Measurements from ENCODE around the gene PTPRG. TPM values are rescaled to one million over a fixed set of nuclear protein-coding genes. Genes with fewer than 3 reads are reported as not detected.

PTPRG gene
- total and polyA plus RNA-seq, 10 of the 15 experiments (the other 5 are each of a cell fraction or from before 2014, with no cell fraction given): 0.29 to 20.7 (median 1.4) TPM

GRCh38 chr3:61793056-61793455, 231.7 kb downstream of the PTPRG start (continued):
- TF ChIP-seq ZBTB33 (IDR thresholded peaks at IDR 0.05) (no peak), CUX1 (IDR thresholded peaks at IDR 0.05; ENCODE audit: insufficient replicate concordance, low read depth, low read length) (no peak), NRF1 (conservative IDR thresholded peaks at IDR 0.05; ENCODE audit: low read depth, low read length) (no peak)

- no peaks in the 10 kb centered on the region for H3K79me2 ChIP-seq (ENCODE audit: control insufficient read depth, insufficient read depth, low read length)
- ChIA-PET CTCF (interaction anchor here (0.7 to 1.3 kb wide), 2 partner anchors 10 to 589 kb away, joined by 3 to 6 read pairs; no protein-coding TSS in a partner anchor), SMC1A (ENCODE audit: uncharacterized antibody, unreplicated experiment) (interaction anchor here (0.9 to 2.1 kb wide), 5 partner anchors 10 to 93 kb away, joined by 3 to 9 read pairs (median 4); no protein-coding TSS in a partner anchor), POLR2A (interaction anchor here (1.3 kb wide), 1 partner anchor 9 kb away, joined by 6 read pairs; no protein-coding TSS in a partner anchor), RAD21 (ENCODE audit: unreplicated experiment) (interaction anchor here (0.8 to 1.2 kb wide), 4 partner anchors 8 to 23 kb away, joined by 3 read pairs; no protein-coding TSS in a partner anchor)
- no peak overlapping the region for H3K4me2 ChIP-seq (ENCODE audit: control insufficient read depth, insufficient read depth)
- no peaks in the 10 kb centered on the region for H3K4me1 ChIP-seq (ENCODE audit: control insufficient read depth, insufficient read depth, low read length)
- intact Hi-C loops (cut with micrococcal nuclease; ENCODE audit: unreplicated experiment) (no loop called here), in situ Hi-C loops (cut with MboI) (no loop called here)
- no peaks in the 10 kb centered on the region; a peak in 2 of 4 replicates for H3K27me3 ChIP-seq (replicated peaks in 1 of 2; ENCODE audit: control insufficient read depth in 2 of 2, insufficient read depth in 2 of 2, low read length in 1 of 2)
- no peak overlapping the region for H3K4me3 ChIP-seq
- ATAC-seq: no peak
- H3K36me3 ChIP-seq (ENCODE audit: control insufficient read depth in 2 of 2, insufficient read depth in 2 of 2, low read length in 1 of 2): no peaks in the 10 kb centered on the region
- no peak for DNase-seq (ENCODE audit: low read depth, low spot score)
- BruUV-seq (replicated peaks): no TSS peak
- FAIRE-seq: no peak
- no peak for TF ChIP-seq ZBTB11 (CRISPR knock-in tag; IDR thresholded peaks at IDR 0.05)
- TF ChIP-seq DPF2 (IDR thresholded peaks at IDR 0.05): no peak
- no peak for TF ChIP-seq JUNB (IDR thresholded peaks at IDR 0.05)
- no peak for TF ChIP-seq MAX (IDR thresholded peaks at IDR 0.05; ENCODE audit: low read depth, low read length)
- no peak for TF ChIP-seq ZNF384 (IDR thresholded peaks at IDR 0.05; ENCODE audit: borderline replicate concordance, low read depth, low read length)
- TF ChIP-seq MEF2A (IDR thresholded peaks at IDR 0.05; ENCODE audit: insufficient read depth, low read depth, low read length): no peak
- no peaks in the 10 kb centered on the region for H3K9me3 ChIP-seq (replicated peaks; ENCODE audit: control insufficient read depth, insufficient read depth, low read length)
- no peak overlapping the region for H3K27ac ChIP-seq (ENCODE audit: control insufficient read depth, insufficient read depth)
- H2AFZ ChIP-seq (ENCODE audit: control insufficient read depth, low read depth, low read length): no peak overlapping the region
- no peaks in the 10 kb centered on the region for H4K20me1 ChIP-seq (ENCODE audit: control insufficient read depth, insufficient read depth)
- no peak overlapping the region for H3K9ac ChIP-seq (ENCODE audit: control insufficient read depth, insufficient read depth, low read length)
These were observed 232.2 kb downstream of the PTPRG start for GRCh38 chr3:61793521-61793920.
